ENCODE results near the gene MAN2C1. TPM values are rescaled to one million over a fixed set of nuclear protein-coding genes. Genes with fewer than 3 reads are reported as not detected.

The MAN2C1 gene
- total RNA-seq, 1 donor from 2014 or later, result 140 TPM

GRCh38 chr15:75313116-75313845 lies 55.1 kb downstream of the MAN2C1 start:
- no peak for DNase-seq (ENCODE audit: low read depth)

GRCh38 chr15:75312548-75312947 lies 55.9 kb downstream of the MAN2C1 start:
- DNase-seq (ENCODE audit: low read depth), result peak; percentile 38

GRCh38 chr15:75309711-75310110 lies 58.7 kb downstream of the MAN2C1 start:
- no peak for DNase-seq (ENCODE audit: low read depth)

GRCh38 chr15:75307778-75308390 lies 60.5 kb downstream of the MAN2C1 start:
- peak; percentile 6 for DNase-seq (ENCODE audit: low read depth)

- DNase-seq (ENCODE audit: low read depth), result no peak
Measured at GRCh38 chr15:75306188-75306587, 62.2 kb downstream of the MAN2C1 start.

MicroRNA genes within 50 kb of the gene (microRNA counts, 767-probe panel; counts per million panel counts)
- not detected for microRNA hsa-miR-631

Small RNAs within 50 kb of the gene (microRNA-seq; reads per million reads assigned to microRNA genes)
- gene MIR631, result not detected

Other genes with a start within 250 kb of the MAN2C1 start
- gene C15orf39, start 166.7 kb downstream of the MAN2C1 start, total RNA-seq, result 3.4 and 3.5 TPM in 2 replicates
- gene GOLGA6C, start 110.3 kb downstream of the MAN2C1 start, total RNA-seq, result not detected in 2 replicates
- not detected in 2 replicates for gene GOLGA6D, start 85.8 kb downstream of the MAN2C1 start, total RNA-seq
- 53.4 and 55.5 TPM in 2 replicates for gene COMMD4, start 32.5 kb downstream of the MAN2C1 start, total RNA-seq
- 1.3 and 5.8 TPM in 2 replicates for gene NEIL1, start 21.6 kb downstream of the MAN2C1 start, total RNA-seq
- 22.7 and 23.8 TPM in 2 replicates for gene SIN3A, start 83.1 kb upstream of the MAN2C1 start, total RNA-seq
- gene PTPN9, start 210.7 kb upstream of the MAN2C1 start, total RNA-seq, result 7.6 and 7.7 TPM in 2 replicates

Measured in myocyte (in vitro differentiated cells).